Small intestine (tissue), 7 donors: Measurements from ENCODE around the gene NAV2. TPM values are rescaled to one million over a fixed set of nuclear protein-coding genes. Genes with fewer than 3 reads are reported as not detected.
"Not testable (repeated sequence)": the region's sequence is repeated elsewhere in the genome, so short reads cannot be mapped to it uniquely, and the experiment has no call there.

Source experiments
- DNase-seq, 2 donors: peaks; one replicate each; pipeline versions ENCODE4 v3.0.0 to v3.0.0-alpha.2; 2013
- FAIRE-seq: peaks from 2 replicates; lab custom pipeline; 2012; peaks lifted over from hg19 to GRCh38; lab: Jason Lieb, UNC
- H3K27ac ChIP-seq, 3 donors: one replicate each; pipeline ENCODE4 v1.5.1; 2013; ENCODE audit warnings: low read length in 2 of 3, mild to moderate bottlenecking in 2 of 3, control low read depth in 1 of 3, inconsistent platforms in 1 of 3, low read depth in 1 of 3, moderate library complexity in 1 of 3
- H3K27me3 ChIP-seq, 3 donors: one replicate each; pipeline ENCODE4 v1.6.1; 2013; ENCODE audit warnings: low read length in 3 of 3, inconsistent platforms in 1 of 3; ENCODE audit not compliant: control insufficient read depth in 3 of 3, insufficient read depth in 3 of 3
- H3K36me3 ChIP-seq, 3 donors: one replicate each; pipeline ENCODE4 v1.6.1; 2013; ENCODE audit warnings: low read length in 3 of 3, inconsistent platforms in 1 of 3, low read depth in 1 of 3, mild to moderate bottlenecking in 1 of 3, moderate library complexity in 1 of 3; ENCODE audit not compliant: control insufficient read depth in 3 of 3, insufficient read depth in 2 of 3
- H3K4me1 ChIP-seq, 3 donors: one replicate each; pipeline ENCODE4 v1.6.1; 2013; ENCODE audit warnings: low read length in 2 of 3, inconsistent platforms in 1 of 3, low read depth in 1 of 3, mild to moderate bottlenecking in 1 of 3, moderate library complexity in 1 of 3; ENCODE audit not compliant: control insufficient read depth in 3 of 3, insufficient read depth in 2 of 3
- H3K4me3 ChIP-seq, 3 donors: one replicate each; pipeline ENCODE4 v1.5.1; 2013; ENCODE audit warnings: low read length in 3 of 3, control low read depth in 1 of 3, inconsistent platforms in 1 of 3, low read depth in 1 of 3, mild to moderate bottlenecking in 1 of 3, moderate library complexity in 1 of 3
- H3K9me3 ChIP-seq, 2 donors: one replicate each; pipeline ENCODE4 v1.6.1; 2013; ENCODE audit warnings: low read depth in 1 of 2, low read length in 1 of 2; ENCODE audit not compliant: control insufficient read depth in 2 of 2, insufficient read depth in 1 of 2
- WGBS, 3 donors: extraction: QIAGEN DNeasy Blood & Tissue Kit; methylation state at CpG; one replicate each; pipeline ENCODE4 v1.1.7; 2013; 5-methylcytosine and 5-hydroxymethylcytosine counted together
- polyA plus RNA-seq, 4 donors: library from polyadenylated mRNA; stranded (reverse) in 3 of 4; unstranded in 1 of 4; fragments of 200-250 nt in 3 of 4; fragments of 120-200 nt in 1 of 4; gene quantifications; one replicate each; pipeline versions ENCODE4 v1.2.1 to v1.2.3, GENCODE V29; 2013
- donor health status: healthy with polysubstance abuse.
- donor health status: control.
- donor health status: control.
- donor health status: Bipolar disorder and iron deficiency.
- donor health status: healthy.

The NAV2 gene
- polyA plus RNA-seq, 4 donors = 1.6 to 6.5 (median 3.6) TPM

DNA sequence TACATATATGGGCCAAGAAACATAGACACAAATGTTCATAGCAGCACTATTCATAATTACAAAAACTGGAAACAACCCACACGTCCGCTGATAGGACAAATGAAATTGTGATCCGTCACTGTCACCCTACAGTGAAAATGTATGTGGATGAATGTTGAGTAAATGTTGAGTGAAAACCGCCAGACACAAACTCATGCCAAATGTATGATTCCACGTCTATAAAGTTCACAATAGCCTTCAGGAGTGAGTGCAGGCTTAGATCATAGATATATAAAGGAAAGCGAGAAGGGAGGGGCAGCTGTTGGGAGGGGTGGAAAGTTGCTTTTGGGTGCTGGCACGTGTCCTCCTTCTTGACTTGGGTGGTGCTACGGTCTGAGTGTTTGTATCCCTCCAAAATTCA lies 414.1 kb downstream of the NAV2 start:
- 72 to 82% (median 74%) methylated on average over 8 of the region's 8 CpGs for WGBS, 3 donors
- FAIRE-seq (no peak), DNase-seq (no peak)
- H3K27me3 ChIP-seq = peaks cover 0 to 1% (median 0%) of the 10 kb centered on the region in 3 donors
- no peak overlapping the region for H3K4me3 ChIP-seq
- no peaks in the 10 kb centered on the region for H3K9me3 ChIP-seq
- H3K27ac ChIP-seq = no peak overlapping the region
- no peaks in the 10 kb centered on the region for H3K36me3 ChIP-seq
- peaks cover 0 to 24% (median 0%) of the 10 kb centered on the region in 3 donors for H3K4me1 ChIP-seq

DNA sequence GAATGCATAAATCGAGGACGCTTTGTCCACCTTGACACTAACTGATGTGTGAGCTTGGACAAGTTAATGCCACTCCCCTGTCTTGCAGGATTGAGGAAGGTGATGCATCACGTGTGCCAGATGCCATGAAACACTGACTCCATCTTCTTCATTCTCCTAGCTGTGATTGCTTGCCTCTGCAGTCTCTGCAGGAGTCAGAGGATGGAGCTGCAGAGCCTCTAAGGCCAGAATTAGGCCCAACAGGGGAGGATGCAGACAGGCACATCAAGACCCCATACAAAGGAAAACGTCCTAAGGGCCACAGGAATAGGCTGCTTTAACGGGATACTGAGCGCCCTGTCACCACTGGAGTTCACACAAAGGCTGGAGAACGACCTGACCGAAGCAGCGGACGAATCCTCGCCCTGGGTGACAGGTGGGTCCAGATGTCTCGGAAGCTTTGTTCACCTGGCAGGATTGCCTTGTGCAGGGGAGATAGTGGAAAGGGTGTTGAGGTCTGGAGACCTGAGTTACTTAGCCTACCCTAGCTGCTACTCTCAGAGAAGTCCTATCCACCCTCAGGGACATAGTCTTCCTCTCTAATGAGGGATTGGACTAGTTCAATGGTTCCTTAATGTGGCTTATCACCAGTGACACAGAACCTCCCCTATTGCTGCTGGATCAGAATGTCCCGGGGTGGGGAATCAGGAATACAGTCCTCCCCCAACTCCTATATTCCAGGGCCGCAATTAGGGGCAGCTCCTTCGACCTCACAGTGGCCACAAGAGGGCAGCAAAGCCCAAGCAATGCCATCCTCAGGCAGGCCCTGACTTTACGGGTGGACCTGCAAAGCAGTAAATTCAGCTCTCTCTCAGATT lies 415.3 kb downstream of the NAV2 start:
- H3K27ac ChIP-seq = no peak overlapping the region
- no peaks in the 10 kb centered on the region for H3K9me3 ChIP-seq
- 55 to 64% (median 58%) methylated on average over 16 of the region's 16 CpGs for WGBS, 3 donors
- H3K4me1 ChIP-seq = peaks cover 0 to 29% (median 0%) of the 10 kb centered on the region in 3 donors
- H3K36me3 ChIP-seq = no peaks in the 10 kb centered on the region
- H3K27me3 ChIP-seq = peaks cover 0 to 6% (median 0%) of the 10 kb centered on the region in 3 donors
- DNase-seq (peak; percentile 67 to 86), FAIRE-seq (no peak)
- no peak overlapping the region for H3K4me3 ChIP-seq

- not testable (repeated sequence) for H3K27ac ChIP-seq, H3K9me3 ChIP-seq, H3K27me3 ChIP-seq, H3K4me3 ChIP-seq, FAIRE-seq, H3K36me3 ChIP-seq, DNase-seq
- H3K4me1 ChIP-seq = peaks cover 0 to 29% (median 0%) of the 10 kb centered on the region in 3 donors
- 81 to 85% (median 85%) methylated on average over 7 of the region's 7 CpGs for WGBS, 3 donors
Measured at GRCh38 chr11:20128528-20128825, 415.8 kb downstream of the NAV2 start.

- Histone ChIP-seq H3K4me3 (no peak overlapping the region), H3K27ac (no peak overlapping the region), H3K9me3 (no peaks in the 10 kb centered on the region), H3K4me1 (peaks cover 0 to 29% (median 0%) of the 10 kb centered on the region in 3 donors), H3K36me3 (no peaks in the 10 kb centered on the region), H3K27me3 (peaks cover 0 to 6% (median 0%) of the 10 kb centered on the region in 3 donors)
- 30 to 62% (median 41%) methylated on average over 4 of the region's 4 CpGs for WGBS, 3 donors
- FAIRE-seq (no peak), DNase-seq (peak in 1 of 2 donors; percentile 65)
Measured at GRCh38 chr11:20129665-20130064, 417.0 kb downstream of the NAV2 start.

- WGBS, 3 donors = 18 to 30% (median 23%) methylated on average over 51 of the region's 51 CpGs
- Histone ChIP-seq H3K36me3 (no peaks in the 10 kb centered on the region), H3K9me3 (no peaks in the 10 kb centered on the region), H3K27ac (no peak overlapping the region), H3K4me1 (peaks cover 0 to 29% (median 0%) of the 10 kb centered on the region in 3 donors), H3K4me3 (peak overlapping the region in 2 of 3 donors; percentile 27 to 51), H3K27me3 (peaks cover 0 to 10% (median 0%) of the 10 kb centered on the region in 3 donors)
- DNase-seq (peak; percentile 57 to 81), FAIRE-seq (no peak)
Measured at GRCh38 chr11:20131788-20132666, 419.4 kb downstream of the NAV2 start.

DNA sequence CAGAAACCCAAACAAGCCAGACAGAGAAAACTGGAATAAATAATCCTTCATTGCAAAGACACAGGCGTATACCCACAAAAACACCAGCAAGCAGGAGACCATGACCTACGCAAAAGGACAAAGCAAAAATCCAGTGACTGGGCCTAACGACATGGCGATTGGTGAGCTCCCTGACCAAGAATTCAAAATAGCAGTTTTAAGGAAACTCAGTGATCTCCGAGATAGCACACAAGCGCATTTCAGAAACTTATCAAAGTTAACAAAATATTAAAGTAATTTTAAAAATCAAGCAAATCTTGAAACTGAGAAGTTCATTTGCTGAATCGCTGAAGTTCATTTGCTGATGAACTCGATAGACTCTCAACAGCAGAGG lies 420.0 kb downstream of the NAV2 start:
- H3K27me3 ChIP-seq = peaks cover 0 to 10% (median 0%) of the 10 kb centered on the region in 3 donors
- FAIRE-seq = no peak

DNA sequence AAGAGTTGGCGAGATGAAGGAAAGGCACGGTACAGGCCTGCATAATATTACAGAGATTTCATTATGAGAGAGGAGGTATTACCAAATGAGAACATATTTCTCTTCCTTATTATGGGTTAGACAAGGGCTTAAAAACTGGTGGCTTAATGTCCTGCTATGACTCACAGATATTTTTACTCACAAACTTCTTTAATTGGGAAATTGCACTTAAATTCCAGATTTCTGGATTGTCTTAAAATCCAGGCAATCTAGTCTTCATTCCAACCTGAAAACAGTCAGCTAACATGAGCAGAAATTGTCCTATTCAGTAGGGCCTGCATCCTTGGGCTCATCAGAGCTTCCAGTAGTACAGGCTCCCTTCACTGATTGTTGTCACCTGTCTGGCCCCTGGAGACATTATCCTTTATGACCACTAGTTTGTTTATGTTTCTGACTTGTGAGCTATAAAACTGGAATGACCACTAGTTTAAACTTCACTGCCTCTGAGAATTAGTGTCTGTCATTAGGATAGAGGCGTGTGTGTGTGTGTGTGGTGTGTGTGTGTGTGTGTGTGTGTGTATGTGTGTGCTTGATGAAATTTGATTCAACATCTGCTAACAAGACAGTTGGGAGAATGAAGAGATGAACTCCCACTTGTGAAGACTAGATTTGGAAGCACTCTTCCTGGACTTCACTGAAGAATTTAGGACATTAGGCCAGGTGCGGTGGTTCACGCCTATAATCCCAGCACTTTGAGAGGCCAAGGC lies 422.5 kb downstream of the NAV2 start:
- H3K27ac ChIP-seq = no peak overlapping the region
- FAIRE-seq (no peak), DNase-seq (no peak)
- no peak overlapping the region for H3K4me3 ChIP-seq
- peaks cover 0 to 12% (median 7%) of the 10 kb centered on the region in 3 donors for H3K27me3 ChIP-seq
- H3K36me3 ChIP-seq = no peaks in the 10 kb centered on the region
- no peaks in the 10 kb centered on the region for H3K9me3 ChIP-seq
- 72 to 91% (median 74%) methylated on average over 5 of the region's 5 CpGs for WGBS, 3 donors
- H3K4me1 ChIP-seq = peaks cover 0 to 16% (median 0%) of the 10 kb centered on the region in 3 donors

More for the DNA sequence above, 420.0 kb downstream of the NAV2 start:
- peak overlapping the region in 1 of 3 donors; percentile 51 for H3K4me3 ChIP-seq
- WGBS, 3 donors = 35 to 46% (median 43%) methylated on average over 8 of the region's 8 CpGs
- no peak overlapping the region for H3K27ac ChIP-seq
- no peaks in the 10 kb centered on the region for H3K9me3 ChIP-seq
- H3K36me3 ChIP-seq = no peaks in the 10 kb centered on the region
- DNase-seq = no peak
- peaks cover 0 to 29% (median 0%) of the 10 kb centered on the region in 3 donors for H3K4me1 ChIP-seq

GRCh38 chr11:20137637-20138036 lies 425.0 kb downstream of the NAV2 start:
- Histone ChIP-seq H3K27ac (no peak overlapping the region), H3K4me3 (no peak overlapping the region), H3K4me1 (no peaks in the 10 kb centered on the region), H3K27me3 (peaks cover 0 to 10% (median 5%) of the 10 kb centered on the region in 3 donors), H3K36me3 (no peaks in the 10 kb centered on the region), H3K9me3 (peaks cover 0 to 4% of the 10 kb centered on the region in 2 donors)
- DNase-seq = no peak
- no peak for FAIRE-seq
